T-helper 2 cell (primary cell): Measurements from ENCODE around the gene PLB1.
"Not testable (repeated sequence)": the region's sequence is repeated elsewhere in the genome, so short reads cannot be mapped to it uniquely, and the experiment has no call there.

Experiments
- DNase-seq, 5 experiments: peaks; one replicate each; pipeline versions ENCODE4 v3.0.0 to v3.0.0-alpha.2; 2012 to 2022

The PLB1 gene

DNA sequence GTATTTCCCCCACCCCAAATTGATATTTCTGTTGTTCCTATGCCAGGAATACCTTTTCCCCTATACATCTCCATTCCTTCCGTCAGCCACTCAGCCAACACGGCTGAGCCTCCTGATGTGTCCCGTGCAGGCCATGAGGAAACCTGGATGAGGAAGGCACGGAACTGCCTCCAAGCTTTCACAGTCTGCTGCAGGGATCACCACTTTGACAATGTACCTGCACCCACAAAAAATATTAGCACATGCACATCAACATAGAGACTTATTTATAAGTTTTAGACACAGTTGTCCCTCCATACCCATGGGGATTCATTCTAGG, 154.4 kb downstream of the PLB1 start:
- DNase-seq: no peak

- no peak for DNase-seq
Measured at GRCh38 chr2:28652217-28652616, 156.4 kb downstream of the PLB1 start.

DNA sequence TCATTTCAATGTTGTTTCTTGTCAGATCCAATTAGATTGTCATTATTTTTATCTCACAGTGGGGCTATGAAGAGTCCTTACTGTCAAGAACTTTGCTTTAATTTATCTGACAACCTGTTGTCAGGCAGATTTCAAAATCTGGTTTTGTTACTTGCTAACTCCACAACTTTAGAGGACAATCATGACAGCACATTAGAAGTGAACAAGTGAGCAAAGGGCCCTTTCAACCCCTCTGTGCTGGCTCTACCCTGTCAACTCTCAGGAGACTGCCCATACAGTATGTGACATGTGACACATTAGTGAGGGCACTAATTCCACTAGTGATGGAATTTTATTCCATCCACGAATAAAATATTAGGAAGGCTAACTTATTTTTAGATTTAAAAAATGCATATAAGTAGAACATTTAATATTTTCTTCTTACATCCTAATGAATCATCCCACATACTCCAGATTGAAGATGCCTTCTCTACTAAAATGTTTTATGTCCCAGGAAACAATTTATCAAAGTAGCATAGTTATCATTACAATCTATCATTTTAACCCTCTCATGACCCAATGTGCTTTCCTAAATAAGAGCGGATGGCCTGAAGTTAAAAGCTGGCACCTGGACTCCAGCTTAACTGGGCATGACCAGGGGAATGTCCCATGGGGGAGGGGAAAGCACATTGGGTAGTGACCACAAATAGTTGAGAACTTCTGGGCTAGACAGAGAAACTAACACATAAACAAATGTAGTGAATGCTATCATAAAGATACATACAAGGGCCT, 158.2 kb downstream of the PLB1 start:
- DNase-seq: no peak

DNA sequence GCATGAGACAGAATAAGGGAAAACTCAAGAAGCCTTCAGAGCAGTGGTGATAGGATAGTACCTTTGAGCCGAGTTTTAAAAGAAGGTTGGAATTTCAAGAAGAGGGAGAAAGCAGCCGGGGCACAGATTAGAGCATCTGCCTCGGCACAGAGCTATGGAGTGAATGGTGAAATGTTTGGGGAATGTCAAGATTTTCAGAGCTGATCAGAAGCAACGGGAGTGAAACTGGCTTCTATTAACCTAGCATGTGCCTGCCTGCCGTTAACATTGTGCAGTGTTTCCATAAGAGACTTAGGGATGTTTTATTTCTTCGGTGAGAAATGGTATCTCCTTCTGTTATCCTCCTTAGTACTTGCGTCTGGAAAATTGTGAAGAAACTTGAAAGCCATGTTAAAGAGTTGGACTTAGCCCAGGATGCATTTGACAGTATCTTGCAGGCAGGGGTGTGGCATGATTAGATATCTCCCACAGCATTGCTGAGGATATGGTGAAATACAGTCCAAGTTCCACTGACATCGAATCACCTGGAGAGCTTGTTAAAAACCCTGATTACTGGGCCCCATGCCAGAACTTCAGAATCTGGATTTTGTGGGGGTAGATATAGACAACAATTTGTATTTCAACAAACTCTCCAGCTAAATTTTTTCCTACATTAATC, 158.9 kb downstream of the PLB1 start:
- no peak for DNase-seq

DNA sequence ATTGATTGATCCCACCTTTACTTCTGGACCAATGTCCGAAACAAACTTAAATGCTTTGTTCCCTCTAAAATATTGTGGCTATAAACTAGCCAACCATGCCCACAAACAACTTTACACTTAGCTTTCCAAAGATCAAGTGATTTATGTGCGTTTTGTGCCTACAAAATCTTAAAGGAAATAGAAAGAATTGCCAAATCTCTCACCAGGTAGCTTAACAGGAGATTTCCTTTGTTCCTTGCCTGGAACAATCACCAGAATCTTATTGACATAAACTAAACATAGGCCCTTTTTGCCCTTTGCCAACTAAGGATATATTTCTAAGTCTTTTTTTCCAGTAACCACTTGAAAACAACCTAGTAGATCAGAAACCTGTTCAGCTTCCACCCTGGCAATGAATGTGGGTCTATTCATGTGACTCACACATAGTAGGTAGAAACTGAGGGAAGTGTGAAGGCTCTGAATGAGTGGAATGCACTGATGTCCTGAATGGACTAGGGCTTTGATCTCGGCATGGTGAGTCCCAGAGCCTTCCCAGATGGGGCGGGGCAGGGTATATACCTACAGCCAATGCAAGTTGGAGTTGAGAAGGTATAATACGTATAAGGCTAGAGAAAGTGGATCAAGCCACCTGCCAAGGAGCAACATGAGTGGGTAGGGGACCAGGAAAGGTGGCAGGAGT, 161.2 kb downstream of the PLB1 start:
- no peak for DNase-seq

DNA sequence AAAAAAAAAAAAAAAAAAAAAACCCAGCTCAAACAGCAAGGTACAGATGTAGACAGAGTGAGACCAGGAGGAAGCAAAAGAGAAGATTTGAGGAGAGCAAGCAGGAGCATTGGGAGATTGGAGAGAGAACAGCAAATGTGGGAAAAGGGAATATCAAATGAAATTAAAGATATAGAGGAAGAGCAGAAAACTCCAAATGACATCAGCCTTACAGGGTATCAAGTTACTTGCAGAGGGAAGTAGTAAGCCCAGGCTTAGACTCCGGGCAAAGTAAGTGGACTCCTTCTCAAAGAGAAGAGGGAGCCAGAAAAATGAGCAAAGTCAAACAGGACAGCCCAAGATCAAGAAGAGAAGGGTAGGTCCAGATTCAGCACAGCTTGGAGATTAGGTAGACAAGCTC, 162.5 kb downstream of the PLB1 start:
- no peak for DNase-seq

DNA sequence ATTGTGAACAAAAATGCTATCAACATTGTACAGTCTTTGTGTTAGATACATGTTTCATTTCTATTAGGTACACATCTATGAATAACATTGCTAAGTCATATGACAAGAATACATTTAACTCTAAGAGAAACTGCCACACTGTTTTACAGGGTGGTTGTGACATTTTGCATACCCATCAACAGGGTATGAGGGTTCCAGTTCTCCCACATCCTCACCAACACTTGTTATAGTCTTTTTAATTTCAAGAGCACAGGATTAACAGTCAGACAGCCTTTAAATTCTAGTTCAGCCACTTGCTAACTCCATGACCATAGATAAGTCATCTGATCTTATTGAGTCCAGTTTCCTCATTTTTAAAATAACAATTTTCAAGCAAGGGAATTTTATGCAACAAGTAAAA, 163.3 kb downstream of the PLB1 start:
- no peak for DNase-seq

GRCh38 chr2:28661589-28662001, 165.7 kb downstream of the PLB1 start:
- no peak for DNase-seq

GRCh38 chr2:28662044-28662443, 166.2 kb downstream of the PLB1 start:
- DNase-seq: no peak

- no peak for DNase-seq
Measured at GRCh38 chr2:28662468-28663181, 166.8 kb downstream of the PLB1 start.

DNA sequence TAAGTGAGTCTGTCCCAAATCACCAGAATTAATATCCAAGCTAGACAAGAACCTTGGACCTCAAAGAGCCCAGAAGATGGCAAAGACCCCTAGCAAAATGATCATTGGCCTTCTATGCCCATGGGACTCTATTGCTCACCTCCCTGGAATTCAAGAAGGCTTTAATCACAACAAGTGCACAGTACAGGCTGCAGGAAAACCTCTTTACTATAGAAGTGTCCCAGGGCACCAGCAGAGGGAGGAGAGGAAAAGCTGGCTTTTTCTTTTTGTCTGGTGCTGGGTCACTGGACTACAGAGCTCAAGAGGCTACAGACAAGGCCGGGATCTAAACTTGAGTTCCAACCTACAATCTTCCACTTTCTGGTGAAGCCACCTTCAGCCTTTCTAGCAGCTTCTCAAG, 167.5 kb downstream of the PLB1 start:
- no peak for DNase-seq

DNA sequence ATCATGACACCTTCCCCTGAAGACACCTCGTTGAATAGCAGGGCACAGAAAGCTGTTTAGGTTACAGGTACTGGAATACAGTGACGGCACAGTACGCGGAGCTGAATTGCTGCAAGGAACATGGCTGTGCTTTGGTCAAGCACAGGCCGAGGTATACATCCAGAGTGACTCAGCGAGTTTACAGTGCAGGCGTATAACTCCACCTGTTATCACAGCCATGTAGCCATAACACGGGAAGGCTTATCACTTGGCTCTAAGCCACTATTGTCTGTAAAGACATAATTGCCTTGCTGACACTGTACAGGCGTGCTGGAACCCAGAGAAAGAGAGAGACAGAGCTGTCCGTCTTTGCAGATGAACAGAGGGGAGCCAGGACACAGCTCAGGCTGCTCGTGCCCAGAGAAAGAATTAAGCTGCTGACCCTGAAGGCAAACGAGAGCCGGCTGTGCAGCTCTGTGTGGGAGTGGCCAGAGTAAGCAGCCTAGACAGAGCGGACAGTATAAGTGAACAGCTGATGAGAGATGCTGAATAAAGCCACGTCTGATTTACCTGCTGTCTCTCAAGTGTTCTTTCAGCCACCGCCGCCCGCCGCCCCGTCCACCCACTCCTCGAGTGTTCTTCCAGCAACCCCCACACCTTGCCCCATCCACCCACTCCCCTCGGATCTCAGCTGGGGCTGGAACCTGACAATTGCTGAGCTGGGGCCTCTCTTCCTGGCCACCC, 168.4 kb downstream of the PLB1 start:
- no peak for DNase-seq

DNA sequence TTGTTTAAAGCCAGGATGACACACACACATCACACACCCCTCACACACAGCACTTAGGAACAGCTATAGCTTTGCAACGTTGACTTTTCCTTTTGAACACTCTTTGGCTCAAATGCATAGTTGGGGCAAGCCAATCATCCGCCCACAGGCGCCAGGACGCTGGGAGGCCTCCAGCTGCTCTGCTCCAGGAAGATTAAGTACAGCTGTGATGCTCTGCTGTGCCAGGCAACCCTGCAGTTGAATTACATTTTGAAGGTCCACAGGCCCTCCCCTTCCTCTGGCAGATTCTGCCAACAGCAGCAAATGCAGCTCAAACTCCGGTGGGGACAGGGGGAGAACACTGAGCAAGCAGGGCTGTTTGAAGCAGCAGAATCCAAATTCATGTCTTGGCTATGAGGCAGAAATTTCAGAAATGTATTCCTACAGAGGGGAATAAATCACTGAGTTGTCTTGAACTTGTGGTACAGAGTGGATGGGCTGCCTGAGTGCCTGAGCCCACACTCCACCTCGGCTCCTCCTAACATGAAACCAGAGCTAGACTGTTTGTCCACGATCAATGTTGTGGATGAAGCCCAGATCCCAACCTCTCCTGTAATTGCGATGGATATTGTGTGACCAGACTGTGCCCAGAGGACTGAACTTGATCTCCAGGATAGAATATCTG, 169.3 kb downstream of the PLB1 start:
- DNase-seq: no peak

- not testable (repeated sequence) for DNase-seq
Measured at GRCh38 chr2:28665811-28666377, 170.0 kb downstream of the PLB1 start.

GRCh38 chr2:28666496-28667184, 170.8 kb downstream of the PLB1 start:
- DNase-seq: no peak

DNA sequence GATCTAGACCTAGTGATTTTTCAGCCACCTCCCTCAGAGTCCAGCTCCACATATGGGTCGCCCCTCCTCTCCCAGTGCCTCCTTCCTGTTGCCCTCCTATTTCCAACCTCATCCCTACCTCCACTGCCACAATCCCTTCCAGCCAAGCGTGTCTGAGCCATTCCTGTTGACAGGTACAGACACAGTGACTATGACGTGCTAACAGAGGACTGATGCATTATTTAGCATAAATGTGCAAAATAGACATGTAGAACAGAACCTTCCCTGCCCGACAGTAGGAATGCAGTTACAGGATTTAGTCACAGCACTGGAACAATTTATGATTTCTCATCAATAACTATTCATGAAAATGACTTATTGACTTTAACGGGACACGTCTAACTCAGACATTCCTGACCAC, 171.4 kb downstream of the PLB1 start:
- no peak for DNase-seq

DNA sequence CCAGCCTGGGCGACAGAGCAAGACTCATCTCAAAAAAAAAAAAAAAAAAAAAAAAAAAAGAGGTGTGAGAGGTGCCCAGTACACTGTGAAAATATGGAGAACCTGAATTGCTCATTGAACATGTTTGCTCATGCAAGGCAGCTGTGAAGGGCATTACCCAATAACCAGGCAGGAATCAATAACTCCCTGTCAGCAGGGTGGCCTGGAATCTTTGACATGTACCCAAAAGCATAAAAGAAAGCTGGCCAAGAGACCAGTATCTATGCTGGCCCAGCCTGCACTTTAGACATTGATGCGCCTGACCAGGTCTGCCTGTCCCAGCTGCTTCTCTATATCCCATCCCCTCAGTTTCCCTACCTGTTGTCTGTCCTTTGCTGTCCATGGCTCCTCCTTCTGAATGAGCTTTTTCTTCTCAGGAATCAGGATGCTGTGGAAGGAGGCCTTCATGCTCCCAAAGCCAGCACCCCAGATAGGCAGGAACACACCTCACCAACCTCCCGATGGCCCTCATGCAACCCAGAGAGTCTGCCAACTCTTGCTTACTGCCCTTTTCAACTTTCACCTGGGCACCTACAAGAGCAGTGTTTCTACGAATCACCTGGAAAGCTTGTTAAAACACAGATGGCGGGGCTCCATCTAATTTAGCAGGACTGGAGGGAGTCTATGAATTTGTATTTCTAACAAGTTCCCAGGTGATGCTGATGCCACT, 172.4 kb downstream of the PLB1 start:
- DNase-seq: no peak

GRCh38 chr2:28668880-28669279, 173.0 kb downstream of the PLB1 start:
- no peak for DNase-seq

DNA sequence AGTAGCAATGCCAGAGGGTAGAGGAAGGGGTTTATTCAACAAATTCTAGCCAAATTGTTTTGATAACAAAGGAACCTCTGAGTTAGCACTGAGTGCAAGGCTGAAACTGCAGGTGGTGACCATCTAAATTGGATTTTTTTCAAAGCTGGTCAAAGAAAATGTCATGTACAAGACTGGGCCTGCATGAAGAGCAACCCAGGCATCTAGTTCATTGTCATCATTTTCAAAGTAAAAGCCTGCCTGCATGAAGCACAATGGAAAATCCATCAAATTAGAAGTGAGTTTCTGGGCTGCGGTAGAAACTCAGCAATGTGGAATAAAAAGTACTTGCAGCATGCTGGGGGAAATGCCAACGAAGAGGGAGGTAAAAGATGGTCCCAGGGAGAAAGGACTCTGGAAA, 175.0 kb downstream of the PLB1 start:
- no peak for DNase-seq

DNA sequence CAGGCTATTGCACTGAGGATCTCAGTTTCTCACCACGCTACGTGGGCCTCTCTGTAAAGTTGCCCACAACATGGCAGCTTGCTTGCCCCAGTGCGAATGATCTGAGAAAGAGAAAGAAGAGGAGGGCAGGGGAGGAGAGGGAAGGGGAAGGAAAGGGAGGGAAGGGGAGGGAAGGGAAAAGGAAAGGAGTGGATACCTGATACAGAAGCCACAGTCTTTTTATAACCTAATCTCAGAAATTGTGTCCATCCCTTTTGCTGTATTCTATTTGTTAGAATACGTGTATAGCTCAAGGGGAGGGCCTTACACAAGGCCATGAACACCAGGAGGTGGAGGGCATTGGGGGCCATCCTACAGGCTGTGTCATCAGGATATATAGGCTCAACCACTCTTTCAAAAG, 177.5 kb downstream of the PLB1 start:
- no peak for DNase-seq
